ENCODE data around the gene ZNF672.

- TF ChIP-seq CTCF (IDR thresholded peaks at IDR 0.05; ENCODE audit: low read depth, low read length), result no peak
- TF ChIP-seq MAX (IDR thresholded peaks at IDR 0.05; ENCODE audit: low read depth, low read length), result no peak
These were observed 12.9 kb upstream of the ZNF672 start for GRCh38 chr1:248825136-248825535.
